GM21786 (cell line): ENCODE results near the gene LHX6.
A peak's percentile ranks its signal among the peaks of the same experiment; 100 is the strongest.

Source experiments
- ATAC-seq: cut with Tn5 transposase; IDR thresholded peaks from one replicate; pipeline ENCODE4 v1.9.1; 2021; ENCODE audit not compliant: unreplicated experiment

LHX6 gene

GRCh38 chr9:122192914-122193525 lies 35.7 kb downstream of the LHX6 start:
- ATAC-seq: no peak

- no peak for ATAC-seq
Observed at GRCh38 chr9:122192261-122192875, 36.4 kb downstream of the LHX6 start.

- no peak for ATAC-seq
Observed at GRCh38 chr9:122191584-122191983, 37.2 kb downstream of the LHX6 start.

- no peak for ATAC-seq
Observed at GRCh38 chr9:122190597-122191381, 38.0 kb downstream of the LHX6 start.

- no peak for ATAC-seq
Observed at GRCh38 chr9:122188369-122188768, 40.4 kb downstream of the LHX6 start.

GRCh38 chr9:122186777-122187470 lies 41.8 kb downstream of the LHX6 start:
- no peak for ATAC-seq

- ATAC-seq: no peak
Observed at GRCh38 chr9:122186301-122186700, 42.5 kb downstream of the LHX6 start.

GRCh38 chr9:122184551-122184950 lies 44.2 kb downstream of the LHX6 start:
- ATAC-seq: no peak

- ATAC-seq: no peak
Observed at GRCh38 chr9:122183501-122183900, 45.3 kb downstream of the LHX6 start.

- no peak for ATAC-seq
Observed at GRCh38 chr9:122180633-122181032, 48.1 kb downstream of the LHX6 start.

- ATAC-seq: no peak
Observed at GRCh38 chr9:122179690-122180074, 49.1 kb downstream of the LHX6 start.

- no peak for ATAC-seq
Observed at GRCh38 chr9:122179054-122179689, 49.6 kb downstream of the LHX6 start.

GRCh38 chr9:122176916-122177315 lies 51.8 kb downstream of the LHX6 start:
- ATAC-seq: no peak

GRCh38 chr9:122173670-122174069 lies 55.1 kb downstream of the LHX6 start:
- no peak for ATAC-seq

GRCh38 chr9:122172131-122172530 lies 56.6 kb downstream of the LHX6 start:
- ATAC-seq: no peak

- no peak for ATAC-seq
Observed at GRCh38 chr9:122168356-122168755, 60.4 kb downstream of the LHX6 start.

- no peak for ATAC-seq
Observed at GRCh38 chr9:122164286-122164685, 64.5 kb downstream of the LHX6 start.

- ATAC-seq: no peak
Observed at GRCh38 chr9:122162415-122162814, 66.3 kb downstream of the LHX6 start.

- no peak for ATAC-seq
Observed at GRCh38 chr9:122159925-122160246, 68.9 kb downstream of the LHX6 start.

- peak; percentile 91 for ATAC-seq
Observed at GRCh38 chr9:122159026-122159924, 69.5 kb downstream of the LHX6 start, which contains the start of the genes MORN5 and NDUFA8. Gene MORN5 (plus strand): TSS chr9:122159908. CDS start chr9:122159973, 65 bp downstream. Gene NDUFA8 (minus strand): TSS chr9:122159779. CDS start chr9:122159677, 102 bp downstream.
